ENCODE results near the gene ACTL7A. TPM values are rescaled to one million over a fixed set of nuclear protein-coding genes. Genes with fewer than 3 reads are reported as not detected.
"Not testable (repeated sequence)": the region's sequence is repeated elsewhere in the genome, so short reads cannot be mapped to it uniquely, and the experiment has no call there.

ACTL7A gene
- total RNA-seq, 3 donors from 2014 or later, result not detected

DNA sequence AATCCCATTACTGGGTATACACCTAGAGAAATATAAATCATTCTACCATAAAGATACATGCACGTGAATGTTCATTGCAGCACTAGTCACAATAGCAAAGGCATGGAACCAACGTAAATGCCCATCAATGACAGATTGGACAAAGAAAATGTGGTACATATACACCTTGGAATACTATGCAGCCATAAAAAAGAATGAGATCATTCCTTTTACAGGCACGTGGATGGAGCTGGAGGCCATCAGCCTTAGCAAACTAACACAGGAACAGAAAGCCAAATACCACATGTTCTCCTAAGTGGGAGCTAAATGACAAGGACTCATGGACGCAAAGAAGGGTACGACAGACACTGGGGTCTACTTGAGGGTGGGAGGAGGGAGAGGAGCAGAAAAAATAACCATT is 22.5 kb upstream of the ACTL7A start:
- not testable (repeated sequence) for ATAC-seq; H3K27me3 Mint-ChIP-seq (ENCODE audit: low read depth); DNase-seq; H3K9me3 Mint-ChIP-seq; H3K36me3 Mint-ChIP-seq (ENCODE audit: insufficient read depth); H3K4me3 Mint-ChIP-seq
- peaks cover 11% of the 10 kb centered on the region for H3K4me1 Mint-ChIP-seq (ENCODE audit: low read depth)

- Mint-ChIP-seq H3K27me3 (ENCODE audit: low read depth) (no peaks in the 10 kb centered on the region), H3K36me3 (ENCODE audit: insufficient read depth) (no peaks in the 10 kb centered on the region), H3K9me3 (no peaks in the 10 kb centered on the region), H3K4me3 (peak overlapping the region; percentile 13), H3K4me1 (ENCODE audit: low read depth) (peaks cover 11% of the 10 kb centered on the region)
- ATAC-seq, result no peak
- DNase-seq, result no peak
Measured at GRCh38 chr9:108842610-108843295, 19.3 kb upstream of the ACTL7A start.

- Mint-ChIP-seq H3K4me3 (no peak overlapping the region), H3K4me1 (ENCODE audit: low read depth) (peaks cover 11% of the 10 kb centered on the region), H3K9me3 (no peaks in the 10 kb centered on the region), H3K36me3 (ENCODE audit: insufficient read depth) (no peaks in the 10 kb centered on the region), H3K27me3 (ENCODE audit: low read depth) (no peaks in the 10 kb centered on the region)
- DNase-seq (no peak), ATAC-seq (no peak)
Measured at GRCh38 chr9:108844391-108844790, 17.7 kb upstream of the ACTL7A start.

DNA sequence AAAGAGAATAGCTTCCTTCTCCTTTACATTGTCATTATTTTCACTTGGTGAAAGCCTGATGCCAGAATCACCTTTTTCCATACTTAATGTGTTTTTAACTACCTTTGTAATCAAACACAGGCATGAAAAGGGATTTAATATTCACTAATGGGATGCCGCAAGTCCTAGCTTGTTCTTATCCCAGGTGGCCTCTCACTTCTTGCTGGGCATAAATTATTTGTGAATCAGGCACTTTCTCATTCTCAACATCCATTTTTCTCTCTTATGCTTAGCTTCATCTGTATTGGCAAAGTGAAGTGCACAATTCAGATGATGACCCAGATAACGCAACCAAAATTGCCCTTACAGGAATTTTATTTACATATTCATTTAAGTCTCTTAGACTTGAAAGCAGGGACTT is 17.2 kb upstream of the ACTL7A start:
- DNase-seq, result no peak
- H3K4me3 Mint-ChIP-seq, result no peak overlapping the region
- no peaks in the 10 kb centered on the region for H3K9me3 Mint-ChIP-seq
- no peaks in the 10 kb centered on the region for H3K36me3 Mint-ChIP-seq (ENCODE audit: insufficient read depth)
- no peak for ATAC-seq
- H3K4me1 Mint-ChIP-seq (ENCODE audit: low read depth), result peaks cover 11% of the 10 kb centered on the region
- H3K27me3 Mint-ChIP-seq (ENCODE audit: low read depth), result no peaks in the 10 kb centered on the region

GRCh38 chr9:108845507-108845906 is 16.6 kb upstream of the ACTL7A start:
- H3K9me3 Mint-ChIP-seq, result no peaks in the 10 kb centered on the region
- H3K4me3 Mint-ChIP-seq, result no peak overlapping the region
- peaks cover 3% of the 10 kb centered on the region for H3K27me3 Mint-ChIP-seq (ENCODE audit: low read depth)
- ATAC-seq (no peak), DNase-seq (no peak)
- H3K4me1 Mint-ChIP-seq (ENCODE audit: low read depth), result peaks cover 11% of the 10 kb centered on the region
- no peaks in the 10 kb centered on the region for H3K36me3 Mint-ChIP-seq (ENCODE audit: insufficient read depth)

DNA sequence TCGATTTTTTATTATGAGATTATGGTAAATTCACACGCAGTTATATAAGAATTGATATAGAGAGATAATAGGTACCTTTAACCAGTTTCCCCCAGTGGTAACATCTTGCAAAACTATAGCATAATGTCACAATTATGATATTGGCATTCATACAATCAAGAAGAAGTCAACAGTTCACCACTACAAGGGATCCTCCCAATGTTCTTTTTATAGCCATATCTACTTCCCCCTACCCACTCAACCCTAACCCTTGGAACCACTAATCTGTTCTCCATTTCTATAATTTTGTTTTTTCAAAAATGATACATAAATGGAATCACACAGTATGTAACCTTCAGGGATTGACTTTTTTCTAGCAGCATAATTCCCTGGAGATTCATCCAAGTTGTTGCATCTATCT is 16.1 kb upstream of the ACTL7A start:
- ATAC-seq (no peak), DNase-seq (no peak)
- no peaks in the 10 kb centered on the region for H3K36me3 Mint-ChIP-seq (ENCODE audit: insufficient read depth)
- peaks cover 11% of the 10 kb centered on the region for H3K4me1 Mint-ChIP-seq (ENCODE audit: low read depth)
- no peaks in the 10 kb centered on the region for H3K9me3 Mint-ChIP-seq
- no peak overlapping the region for H3K4me3 Mint-ChIP-seq
- H3K27me3 Mint-ChIP-seq (ENCODE audit: low read depth), result peaks cover 3% of the 10 kb centered on the region

GRCh38 chr9:108848296-108848695 is 13.8 kb upstream of the ACTL7A start:
- H3K4me3 Mint-ChIP-seq; H3K36me3 Mint-ChIP-seq (ENCODE audit: insufficient read depth); DNase-seq; H3K9me3 Mint-ChIP-seq; H3K27me3 Mint-ChIP-seq (ENCODE audit: low read depth); H3K4me1 Mint-ChIP-seq (ENCODE audit: low read depth); ATAC-seq: not testable (repeated sequence)

GRCh38 chr9:108850293-108850897 is 11.7 kb upstream of the ACTL7A start:
- Mint-ChIP-seq H3K27me3 (ENCODE audit: low read depth) (peaks cover 3% of the 10 kb centered on the region), H3K9me3 (no peaks in the 10 kb centered on the region), H3K4me3 (no peak overlapping the region), H3K4me1 (ENCODE audit: low read depth) (no peaks in the 10 kb centered on the region), H3K36me3 (ENCODE audit: insufficient read depth) (no peaks in the 10 kb centered on the region)
- DNase-seq (no peak), ATAC-seq (no peak)

DNA sequence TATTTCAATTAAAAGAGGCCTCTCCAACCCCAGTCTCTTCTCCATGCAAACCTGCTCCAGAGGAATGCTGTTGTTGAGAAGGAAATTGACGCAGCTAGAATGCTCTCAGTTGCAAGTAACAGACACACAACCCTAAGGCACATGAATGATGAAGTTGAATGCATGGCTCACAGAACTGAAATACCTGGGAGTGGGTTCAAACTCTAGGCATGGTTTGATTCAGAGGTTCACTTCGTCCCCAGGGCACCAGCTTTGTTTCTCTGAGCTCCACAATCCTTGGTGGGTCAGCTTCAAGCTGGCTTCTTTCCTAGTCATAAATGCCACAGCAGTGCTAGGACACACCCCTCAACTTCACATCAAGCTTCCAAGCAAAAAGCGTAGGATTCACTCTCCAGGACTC is 10.9 kb upstream of the ACTL7A start:
- Mint-ChIP-seq H3K4me1 (ENCODE audit: low read depth) (no peaks in the 10 kb centered on the region), H3K9me3 (no peaks in the 10 kb centered on the region), H3K4me3 (no peak overlapping the region), H3K27me3 (ENCODE audit: low read depth) (peaks cover 3% of the 10 kb centered on the region), H3K36me3 (ENCODE audit: insufficient read depth) (no peaks in the 10 kb centered on the region)
- ATAC-seq (no peak), DNase-seq (no peak)

DNA sequence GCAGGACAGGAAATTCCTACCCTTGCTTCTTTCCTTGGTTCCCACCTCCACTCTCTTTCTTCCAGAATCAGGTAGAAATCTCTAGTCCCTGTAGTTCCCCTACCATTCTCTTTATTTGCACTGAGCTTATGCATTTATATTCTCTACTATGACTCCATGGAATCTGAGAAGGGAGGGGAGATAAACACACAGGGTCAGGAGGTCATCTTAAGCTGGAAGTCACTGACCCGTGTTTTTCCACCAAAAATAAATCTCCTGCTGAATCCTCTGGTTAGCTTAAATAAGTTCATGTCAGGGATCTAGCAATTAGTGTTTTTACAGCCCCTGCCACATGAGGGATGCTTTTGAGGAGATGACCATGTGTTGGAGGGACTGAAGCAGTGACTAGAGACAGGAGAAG is 10.0 kb upstream of the ACTL7A start:
- Mint-ChIP-seq H3K36me3 (ENCODE audit: insufficient read depth) (no peaks in the 10 kb centered on the region), H3K4me3 (no peak overlapping the region), H3K27me3 (ENCODE audit: low read depth) (peaks cover 3% of the 10 kb centered on the region), H3K9me3 (no peaks in the 10 kb centered on the region), H3K4me1 (ENCODE audit: low read depth) (no peaks in the 10 kb centered on the region)
- ATAC-seq (no peak), DNase-seq (no peak)

DNA sequence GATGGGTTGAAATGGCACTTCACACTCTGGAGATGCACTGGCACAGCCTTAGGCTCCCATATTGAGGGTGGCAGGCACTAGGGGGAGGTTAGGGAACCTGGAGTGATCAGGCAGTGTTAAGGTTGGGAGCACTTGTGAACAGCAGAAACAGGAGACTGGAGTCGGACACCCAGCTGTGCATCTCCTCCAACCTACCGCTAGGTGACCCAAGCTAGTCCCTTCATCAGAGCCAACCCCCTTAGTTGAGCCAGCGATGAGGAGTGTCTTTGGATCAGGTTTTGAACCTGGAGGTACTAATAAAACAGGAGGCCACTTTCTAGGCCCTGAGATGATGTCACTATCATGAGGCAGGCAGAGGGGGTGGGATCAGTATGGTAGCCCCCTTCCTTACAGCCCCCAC is 8.0 kb upstream of the ACTL7A start:
- ATAC-seq (no peak), DNase-seq (no peak)
- no peaks in the 10 kb centered on the region for H3K4me1 Mint-ChIP-seq (ENCODE audit: low read depth)
- H3K27me3 Mint-ChIP-seq (ENCODE audit: low read depth), result peaks cover 3% of the 10 kb centered on the region
- no peaks in the 10 kb centered on the region for H3K36me3 Mint-ChIP-seq (ENCODE audit: insufficient read depth)
- H3K4me3 Mint-ChIP-seq, result no peak overlapping the region
- H3K9me3 Mint-ChIP-seq, result no peaks in the 10 kb centered on the region

- Mint-ChIP-seq H3K4me1 (ENCODE audit: low read depth) (no peaks in the 10 kb centered on the region), H3K4me3 (no peak overlapping the region), H3K36me3 (ENCODE audit: insufficient read depth) (no peaks in the 10 kb centered on the region), H3K9me3 (no peaks in the 10 kb centered on the region), H3K27me3 (ENCODE audit: low read depth) (peaks cover 3% of the 10 kb centered on the region)
- no peak for DNase-seq
- ATAC-seq, result no peak
Measured at GRCh38 chr9:108854641-108855528, 7.2 kb upstream of the ACTL7A start.

DNA sequence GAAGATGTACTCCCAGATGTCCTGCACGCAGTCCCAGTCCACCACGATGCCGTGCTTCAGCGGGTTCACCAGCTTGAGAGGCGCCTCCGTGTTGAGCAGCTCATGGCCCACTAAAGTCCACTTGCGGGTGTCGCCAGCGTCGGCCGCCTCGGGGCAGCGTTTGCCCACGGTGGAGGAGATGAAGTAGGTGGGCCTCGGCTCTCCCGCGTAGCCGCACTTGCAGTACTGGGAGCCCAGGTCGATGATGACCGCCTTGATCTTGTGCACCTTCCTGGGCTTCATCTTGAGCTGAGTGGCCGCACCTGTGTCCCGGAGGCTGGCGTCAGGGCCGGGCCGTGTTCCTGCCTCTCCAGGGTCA is 6.6 kb upstream of the ACTL7A start:
- no peak overlapping the region for H3K4me3 Mint-ChIP-seq
- ATAC-seq, result no peak
- H3K36me3 Mint-ChIP-seq (ENCODE audit: insufficient read depth), result no peaks in the 10 kb centered on the region
- no peaks in the 10 kb centered on the region for H3K4me1 Mint-ChIP-seq (ENCODE audit: low read depth)
- no peaks in the 10 kb centered on the region for H3K9me3 Mint-ChIP-seq
- DNase-seq, result no peak
- no peaks in the 10 kb centered on the region for H3K27me3 Mint-ChIP-seq (ENCODE audit: low read depth)

GRCh38 chr9:108855888-108856287 is 6.2 kb upstream of the ACTL7A start, which contains the start of gene ACTL7B:
Gene ACTL7B, minus strand, starts transcription at chr9:108855986. Its CDS starts 56 bp downstream, at chr9:108855930.
- Mint-ChIP-seq H3K4me1 (ENCODE audit: low read depth) (no peaks in the 10 kb centered on the region), H3K4me3 (no peak within 1 kb of the TSS), H3K36me3 (ENCODE audit: insufficient read depth) (no peaks in the 10 kb centered on the region), H3K9me3 (no peaks in the 10 kb centered on the region), H3K27me3 (ENCODE audit: low read depth) (no peaks in the 10 kb centered on the region)
- ATAC-seq (no peak), DNase-seq (no peak)

- no peak for DNase-seq
- H3K36me3 Mint-ChIP-seq (ENCODE audit: insufficient read depth), result no peaks in the 10 kb centered on the region
- no peak overlapping the region for H3K4me3 Mint-ChIP-seq
- H3K9me3 Mint-ChIP-seq, result no peaks in the 10 kb centered on the region
- H3K4me1 Mint-ChIP-seq (ENCODE audit: low read depth), result no peaks in the 10 kb centered on the region
- ATAC-seq, result no peak
- H3K27me3 Mint-ChIP-seq (ENCODE audit: low read depth), result no peaks in the 10 kb centered on the region
Measured at GRCh38 chr9:108857572-108857971, 4.5 kb upstream of the ACTL7A start.

Measured in activated T-cell treated with anti-CD3 and anti-CD28 coated beads, Interleukin-2, amount 50 U/mL, for 4 hours (primary cell).